Retina (tissue), 1 donor: ENCODE results near the gene MTHFD1.
A peak's percentile ranks its signal among the peaks of the same experiment; 100 is the strongest.

ENCODE experiments used
- DNase-seq: peaks from one replicate; pipeline ENCODE4 v3.0.0-alpha.2; 2016

MTHFD1 gene

GRCh38 chr14:64409126-64409920, 21.2 kb downstream of the MTHFD1 start:
- DNase-seq, result no peak

GRCh38 chr14:64410084-64410774, 22.1 kb downstream of the MTHFD1 start:
- peak; percentile 8 for DNase-seq

- DNase-seq, result no peak
These were observed 22.8 kb downstream of the MTHFD1 start for GRCh38 chr14:64411001-64411400.

GRCh38 chr14:64412237-64412636, 24.1 kb downstream of the MTHFD1 start:
- DNase-seq, result no peak

GRCh38 chr14:64416348-64416932, 28.3 kb downstream of the MTHFD1 start:
- DNase-seq, result no peak

- DNase-seq, result no peak
These were observed 29.1 kb downstream of the MTHFD1 start for GRCh38 chr14:64417055-64417770.

GRCh38 chr14:64417771-64418125, 29.6 kb downstream of the MTHFD1 start:
- DNase-seq, result no peak

- no peak for DNase-seq
These were observed 30.9 kb downstream of the MTHFD1 start for GRCh38 chr14:64419003-64419402.

- DNase-seq, result no peak
These were observed 33.0 kb downstream of the MTHFD1 start for GRCh38 chr14:64421166-64421565.

GRCh38 chr14:64422005-64422404, 33.9 kb downstream of the MTHFD1 start:
- DNase-seq, result no peak

- DNase-seq, result no peak
These were observed 34.6 kb downstream of the MTHFD1 start for GRCh38 chr14:64422756-64423155.

- no peak for DNase-seq
These were observed 35.8 kb downstream of the MTHFD1 start for GRCh38 chr14:64423987-64424386.

GRCh38 chr14:64434528-64434927, 46.4 kb downstream of the MTHFD1 start:
- no peak for DNase-seq

- DNase-seq, result no peak
These were observed 50.2 kb downstream of the MTHFD1 start for GRCh38 chr14:64438181-64438841.

- DNase-seq, result no peak
These were observed 51.0 kb downstream of the MTHFD1 start for GRCh38 chr14:64439141-64439540.

GRCh38 chr14:64440494-64440893, 52.3 kb downstream of the MTHFD1 start:
- no peak for DNase-seq

- no peak for DNase-seq
These were observed 54.3 kb downstream of the MTHFD1 start for GRCh38 chr14:64442300-64442988.

GRCh38 chr14:64444140-64444539, 56.0 kb downstream of the MTHFD1 start:
- no peak for DNase-seq

GRCh38 chr14:64444984-64445845, 57.1 kb downstream of the MTHFD1 start:
- no peak for DNase-seq

GRCh38 chr14:64447876-64448670, 59.9 kb downstream of the MTHFD1 start:
- no peak for DNase-seq
